HG02623 (cell line): ENCODE results near the gene BCL2L15.
"Not testable (repeated sequence)": the region's sequence is repeated elsewhere in the genome, so short reads cannot be mapped to it uniquely, and the experiment has no call there.

Experiments
- ATAC-seq: cut with Tn5 transposase; IDR thresholded peaks from one replicate; pipeline ENCODE4 v1.9.1; 2021; ENCODE audit warnings: moderate library complexity; ENCODE audit not compliant: unreplicated experiment

Gene BCL2L15

GRCh38 chr1:113872219-113872935, 15.0 kb downstream of the BCL2L15 start:
- ATAC-seq: peak; percentile 6

- ATAC-seq: peak; percentile 92
These were observed 15.7 kb downstream of the BCL2L15 start, which contains the start of gene PTPN22 for GRCh38 chr1:113871597-113872113. Gene PTPN22, minus strand, starts transcription at chr1:113871712.

GRCh38 chr1:113870778-113871177, 16.6 kb downstream of the BCL2L15 start:
- no peak for ATAC-seq

- no peak for ATAC-seq
These were observed 18.8 kb downstream of the BCL2L15 start for GRCh38 chr1:113868387-113869083.

- no peak for ATAC-seq
These were observed 25.7 kb downstream of the BCL2L15 start for GRCh38 chr1:113861641-113862040.

GRCh38 chr1:113860891-113861290, 26.5 kb downstream of the BCL2L15 start:
- no peak for ATAC-seq

GRCh38 chr1:113859478-113860175, 27.8 kb downstream of the BCL2L15 start:
- peak; percentile 91 for ATAC-seq

GRCh38 chr1:113858982-113859381, 28.4 kb downstream of the BCL2L15 start:
- ATAC-seq: no peak

GRCh38 chr1:113858418-113858817, 29.0 kb downstream of the BCL2L15 start:
- ATAC-seq: no peak

- no peak for ATAC-seq
These were observed 29.6 kb downstream of the BCL2L15 start for GRCh38 chr1:113857776-113858175.

GRCh38 chr1:113856401-113856790, 31.0 kb downstream of the BCL2L15 start:
- no peak for ATAC-seq

GRCh38 chr1:113855630-113856400, 31.6 kb downstream of the BCL2L15 start:
- no peak for ATAC-seq

- ATAC-seq: no peak
These were observed 33.1 kb downstream of the BCL2L15 start for GRCh38 chr1:113854234-113854633.

GRCh38 chr1:113852694-113853093, 34.7 kb downstream of the BCL2L15 start:
- not testable (repeated sequence) for ATAC-seq

GRCh38 chr1:113850127-113850796, 37.1 kb downstream of the BCL2L15 start:
- ATAC-seq: no peak

- no peak for ATAC-seq
These were observed 38.3 kb downstream of the BCL2L15 start for GRCh38 chr1:113849072-113849471.

GRCh38 chr1:113846391-113847035, 40.9 kb downstream of the BCL2L15 start:
- no peak for ATAC-seq

- ATAC-seq: no peak
These were observed 50.8 kb downstream of the BCL2L15 start for GRCh38 chr1:113836534-113836933.

GRCh38 chr1:113835686-113836290, 51.6 kb downstream of the BCL2L15 start:
- no peak for ATAC-seq
